WTC11 (cell line): ENCODE measurements around the gene TXNDC2.

Source experiments
- CDX4 ChIP-seq: fragments of 250-450 bp; sonication (Bioruptor Pico); IDR thresholded peaks from 2 replicates; pipeline ENCODE4 v1.9.0; 2021; ENCODE audit warnings: moderate library complexity, mild to moderate bottlenecking, inconsistent platforms, borderline replicate concordance
- CREB1 ChIP-seq: sonication (generic); formaldehyde crosslinking; IDR thresholded peaks from 2 replicates; pipeline ENCODE4 v1.8.0; 2023; ENCODE audit warnings: mild to moderate bottlenecking, missing genetic modification reagents
- CTCF ChIP-seq: fragments of 200-600 bp; IDR thresholded peaks from 2 replicates; pipeline ENCODE4 v1.8.0; 2022; ENCODE audit warnings: antibody characterized with exemption
- ESRRA ChIP-seq: sonication (generic); formaldehyde crosslinking; IDR thresholded peaks from 2 replicates; pipeline ENCODE4 v1.8.1; 2022; ENCODE audit warnings: mild to moderate bottlenecking, missing genetic modification reagents, borderline replicate concordance
- FOXK1 ChIP-seq: sonication (generic); formaldehyde crosslinking; IDR thresholded peaks from 2 replicates; pipeline ENCODE4 v1.8.0; 2022; ENCODE audit warnings: mild to moderate bottlenecking, moderate library complexity, missing genetic modification reagents
- FOXP1 ChIP-seq: sonication (generic); formaldehyde crosslinking; IDR thresholded peaks from 2 replicates; pipeline ENCODE4 v1.8.0; 2022; ENCODE audit warnings: missing genetic modification reagents, mild to moderate bottlenecking, moderate library complexity, borderline replicate concordance
- PRDM15 ChIP-seq: sonication (generic); formaldehyde crosslinking; IDR thresholded peaks from 2 replicates; pipeline ENCODE4 v1.8.0; 2022; ENCODE audit warnings: missing genetic modification reagents
- TEAD4 ChIP-seq: sonication (generic); formaldehyde crosslinking; IDR thresholded peaks from 2 replicates; pipeline ENCODE4 v1.8.0; 2022; ENCODE audit warnings: mild to moderate bottlenecking, missing genetic modification reagents
- ZBTB43 ChIP-seq: sonication (generic); formaldehyde crosslinking; IDR thresholded peaks from 2 replicates; pipeline ENCODE4 v1.8.1; 2023; ENCODE audit warnings: mild to moderate bottlenecking, missing genetic modification reagents
- ZNF425 ChIP-seq: fragments of 250-450 bp; sonication (Bioruptor Pico); conservative IDR thresholded peaks from 2 replicates; pipeline ENCODE4 v1.9.0; 2021; ENCODE audit warnings: mild to moderate bottlenecking

GRCh38 chr18:9902832-9903231 lies 17.1 kb downstream of the TXNDC2 start:
- no peak for TF ChIP-seq CTCF
- no peak for TF ChIP-seq ZBTB43
- no peak for TF ChIP-seq FOXP1 (CRISPR knock-in tag)
- TF ChIP-seq FOXK1 (CRISPR knock-in tag): no peak
- TF ChIP-seq CREB1: no peak
- TF ChIP-seq ESRRA: no peak
- TF ChIP-seq ZNF425 (CRISPR knock-in tag): no peak
- no peak for TF ChIP-seq CDX4
- TF ChIP-seq PRDM15 (CRISPR knock-in tag): no peak
- no peak for TF ChIP-seq TEAD4 (CRISPR knock-in tag)
